H7 (cell line): ENCODE measurements around the gene FGF14. TPM values are rescaled to one million over a fixed set of nuclear protein-coding genes. Genes with fewer than 3 reads are reported as not detected.
A peak's percentile ranks its signal among the peaks of the same experiment; 100 is the strongest.

Experiments used
- DNase-seq: peaks from one replicate; pipeline ENCODE4 v3.0.0; 2012
- H3K27me3 ChIP-seq: 2 replicates; pipeline ENCODE4 v1.6.0; 2011; ENCODE audit warnings: mild to moderate bottlenecking, low read length; ENCODE audit not compliant: control insufficient read depth, insufficient read depth
- H3K36me3 ChIP-seq: replicated peaks from 2 replicates; pipeline ENCODE4 v1.5.1; 2011; ENCODE audit warnings: low read length; ENCODE audit not compliant: control insufficient read depth, insufficient read depth
- H3K4me3 ChIP-seq: 2 replicates; pipeline ENCODE4 v1.5.1; 2011; ENCODE audit warnings: low read depth, mild to moderate bottlenecking, control low read depth, low read length, moderate library complexity; ENCODE audit not compliant: insufficient read depth
- total RNA-seq: library from RNA; depleted of rRNA; stranded (reverse); fragments of >200 nt; shearing (Covaris generic); gene quantifications from 2 replicates; pipeline ENCODE4 v1.2.3, GENCODE V29; 2014

The FGF14 gene
- total RNA-seq, 1 experiment from 2014 or later, result 0.73 TPM

- DNase-seq, result no peak
Observed at GRCh38 chr13:102275969-102276368, 125.9 kb downstream of the FGF14 start.

DNA sequence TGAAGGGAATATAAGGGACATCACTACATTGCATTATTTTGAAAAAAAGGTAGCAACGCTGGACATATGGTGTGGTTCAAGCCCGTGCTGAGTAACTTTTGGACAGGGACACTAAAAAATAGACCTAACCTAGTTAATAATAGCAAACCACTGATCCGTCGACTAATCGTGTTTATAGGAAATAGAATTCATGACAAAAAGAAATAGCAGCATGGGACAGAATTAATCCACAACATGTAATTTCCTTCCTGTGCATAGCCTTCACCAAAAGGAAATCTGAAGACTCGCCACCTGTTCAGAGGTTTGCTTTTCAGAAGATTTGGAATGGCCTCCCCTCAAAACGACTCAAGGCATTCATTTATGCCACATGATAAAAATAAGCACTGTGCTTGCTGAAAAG lies 128.7 kb downstream of the FGF14 start:
- no peaks in the 10 kb centered on the region for H3K36me3 ChIP-seq
- H3K27me3 ChIP-seq, result no peaks in the 10 kb centered on the region
- DNase-seq, result no peak

More at GRCh38 chr13:102275969-102276368, 125.9 kb downstream of the FGF14 start:
- Histone ChIP-seq H3K36me3 (no peaks in the 10 kb centered on the region), H3K27me3 (no peaks in the 10 kb centered on the region), H3K4me3 (no peak overlapping the region)

GRCh38 chr13:102267191-102267590 lies 134.7 kb downstream of the FGF14 start:
- H3K27me3 ChIP-seq, result no peaks in the 10 kb centered on the region
- H3K4me3 ChIP-seq, result no peak overlapping the region
- DNase-seq, result no peak
- H3K36me3 ChIP-seq, result no peaks in the 10 kb centered on the region

More for the DNA sequence above, 128.7 kb downstream of the FGF14 start:
- H3K4me3 ChIP-seq, result no peak overlapping the region

DNA sequence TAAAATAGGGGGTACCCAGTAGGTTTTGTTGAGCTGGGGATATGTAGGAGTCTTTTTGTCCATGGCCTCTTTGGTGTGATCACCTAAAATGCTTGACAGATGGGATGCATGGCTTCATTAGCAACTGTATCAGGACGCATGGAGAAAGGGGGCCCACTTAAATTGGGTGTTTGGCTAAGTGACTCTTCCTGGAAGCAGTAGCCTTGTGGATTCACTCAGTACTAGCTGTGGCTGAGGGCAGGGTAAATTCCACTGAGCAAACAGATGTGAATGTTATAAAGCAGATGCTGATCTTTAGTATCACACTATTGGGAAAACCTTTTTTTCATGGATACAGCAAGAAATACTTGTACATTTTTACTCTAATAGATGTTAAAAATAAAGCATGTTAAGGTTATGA lies 140.0 kb downstream of the FGF14 start:
- H3K27me3 ChIP-seq, result no peaks in the 10 kb centered on the region
- DNase-seq, result peak; percentile 6
- H3K36me3 ChIP-seq, result no peaks in the 10 kb centered on the region
- H3K4me3 ChIP-seq, result no peak overlapping the region

DNA sequence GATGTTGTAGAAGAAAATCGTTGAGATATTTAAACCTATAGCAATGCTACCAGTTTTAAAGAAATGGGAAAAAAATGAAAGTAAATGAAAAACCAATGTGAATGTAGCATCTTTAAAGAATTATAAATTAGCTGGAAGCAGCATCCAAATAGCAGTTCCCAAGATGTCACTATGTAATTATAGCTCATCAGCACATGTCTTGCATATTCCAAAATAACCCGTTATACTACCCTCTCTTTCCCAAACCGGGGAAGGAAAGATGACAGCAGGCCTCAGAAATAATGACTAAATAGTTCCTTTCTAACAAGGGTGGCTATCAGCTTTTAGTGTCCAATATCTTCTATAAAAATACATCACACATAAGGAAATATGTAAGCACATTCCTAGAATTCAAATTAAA lies 140.5 kb downstream of the FGF14 start:
- DNase-seq, result no peak

GRCh38 chr13:102260256-102260655 lies 141.6 kb downstream of the FGF14 start:
- no peaks in the 10 kb centered on the region for H3K36me3 ChIP-seq
- no peaks in the 10 kb centered on the region for H3K27me3 ChIP-seq
- no peak for DNase-seq
- H3K4me3 ChIP-seq, result no peak overlapping the region

More for the DNA sequence above, 140.5 kb downstream of the FGF14 start:
- no peak overlapping the region for H3K4me3 ChIP-seq
- no peaks in the 10 kb centered on the region for H3K36me3 ChIP-seq
- H3K27me3 ChIP-seq, result no peaks in the 10 kb centered on the region

- no peaks in the 10 kb centered on the region for H3K27me3 ChIP-seq
- no peak overlapping the region for H3K4me3 ChIP-seq
- no peak for DNase-seq
- no peaks in the 10 kb centered on the region for H3K36me3 ChIP-seq
Observed at GRCh38 chr13:102255409-102255808, 146.4 kb downstream of the FGF14 start.

DNA sequence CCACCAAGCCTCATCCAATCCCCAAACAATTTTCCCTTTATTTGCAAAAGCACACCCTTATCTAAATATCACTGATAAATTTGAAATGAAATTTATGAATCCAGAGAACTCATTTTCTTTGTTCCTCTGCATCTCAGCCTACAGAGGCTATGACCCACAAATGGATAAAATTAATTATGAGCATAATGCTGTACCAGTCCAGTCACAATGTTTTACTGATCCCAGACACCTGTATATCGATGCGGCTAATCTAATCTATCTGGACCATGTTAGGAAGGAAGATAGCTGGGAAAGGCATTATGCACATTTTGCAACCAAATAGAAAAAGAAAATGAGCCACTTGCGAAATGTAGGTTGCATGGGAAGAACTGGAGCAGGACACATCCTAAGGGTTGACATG lies 150.0 kb downstream of the FGF14 start:
- no peaks in the 10 kb centered on the region for H3K36me3 ChIP-seq
- H3K27me3 ChIP-seq, result no peaks in the 10 kb centered on the region
- H3K4me3 ChIP-seq, result no peak overlapping the region
- DNase-seq, result no peak

- Histone ChIP-seq H3K4me3 (no peak overlapping the region), H3K27me3 (no peaks in the 10 kb centered on the region), H3K36me3 (no peaks in the 10 kb centered on the region)
- no peak for DNase-seq
Observed at GRCh38 chr13:102250448-102250847, 151.4 kb downstream of the FGF14 start.

- Histone ChIP-seq H3K4me3 (no peak overlapping the region), H3K27me3 (no peaks in the 10 kb centered on the region), H3K36me3 (no peaks in the 10 kb centered on the region)
- DNase-seq, result no peak
Observed at GRCh38 chr13:102244607-102245227, 157.1 kb downstream of the FGF14 start.

DNA sequence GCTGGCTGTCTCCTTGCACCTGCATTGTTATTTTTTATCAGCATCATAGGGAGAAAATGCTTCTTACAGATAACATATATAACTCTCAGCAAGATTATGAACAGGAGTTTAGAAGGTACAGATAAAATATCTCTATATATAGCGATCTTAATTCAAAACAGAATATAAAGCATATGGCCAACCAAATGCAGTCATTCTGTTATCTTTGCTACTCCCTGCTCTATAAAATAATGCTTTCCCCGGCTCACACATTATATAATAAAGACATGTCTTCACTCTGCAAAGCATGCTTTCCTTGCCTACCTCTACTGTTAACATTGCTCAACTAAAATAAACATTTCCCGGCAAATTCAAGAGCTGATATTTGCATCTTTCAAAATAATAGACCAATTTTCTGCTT lies 161.7 kb downstream of the FGF14 start:
- DNase-seq, result no peak
- Histone ChIP-seq H3K36me3 (no peaks in the 10 kb centered on the region), H3K27me3 (no peaks in the 10 kb centered on the region)

DNA sequence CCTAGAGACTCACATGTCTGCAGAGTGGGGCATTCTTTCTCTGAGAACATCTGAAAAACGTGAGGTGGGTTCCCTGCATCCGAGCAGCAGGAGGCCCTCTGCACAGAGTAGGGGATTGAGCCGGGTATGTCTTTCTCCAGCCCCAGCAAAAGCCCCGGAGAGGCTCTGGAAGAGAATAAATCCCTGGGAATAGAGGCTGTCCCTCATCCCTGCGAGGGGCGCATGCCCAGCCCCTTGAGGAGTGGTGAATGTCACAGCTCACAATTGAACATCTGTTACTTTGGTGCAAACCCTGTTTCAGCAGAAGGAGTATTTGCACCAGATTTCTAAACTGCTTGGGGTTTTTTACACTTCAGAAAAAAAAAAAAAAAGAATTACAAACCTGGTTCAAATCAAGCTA lies 164.6 kb downstream of the FGF14 start:
- Histone ChIP-seq H3K4me3 (no peak overlapping the region), H3K27me3 (no peaks in the 10 kb centered on the region), H3K36me3 (no peaks in the 10 kb centered on the region)
- DNase-seq, result no peak

More for the DNA sequence above, 161.7 kb downstream of the FGF14 start:
- no peak overlapping the region for H3K4me3 ChIP-seq

- Histone ChIP-seq H3K36me3 (no peaks in the 10 kb centered on the region), H3K27me3 (no peaks in the 10 kb centered on the region), H3K4me3 (no peak overlapping the region)
- no peak for DNase-seq
Observed at GRCh38 chr13:102236830-102237229, 165.0 kb downstream of the FGF14 start.

DNA sequence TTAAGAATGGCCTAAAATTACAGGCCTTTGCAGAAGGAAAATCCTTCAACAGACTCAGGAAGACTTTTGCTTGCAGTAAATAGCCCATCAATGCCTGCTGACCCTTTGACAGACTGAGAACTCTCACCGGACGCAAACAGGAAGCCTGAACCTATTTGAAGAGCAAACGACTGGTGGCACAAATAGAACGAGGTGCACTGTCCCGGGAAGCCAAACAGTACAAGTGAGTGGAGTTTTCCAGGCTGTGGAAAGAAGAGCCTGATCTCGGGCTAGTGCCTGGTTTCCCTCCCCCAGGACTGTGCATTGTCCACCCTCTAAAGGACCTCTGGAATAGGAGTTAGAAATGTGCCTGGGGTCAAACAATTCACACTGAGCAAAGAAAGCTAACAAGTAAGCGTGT lies 165.5 kb downstream of the FGF14 start:
- H3K27me3 ChIP-seq, result no peaks in the 10 kb centered on the region
- H3K36me3 ChIP-seq, result no peaks in the 10 kb centered on the region
- no peak overlapping the region for H3K4me3 ChIP-seq
- no peak for DNase-seq

DNA sequence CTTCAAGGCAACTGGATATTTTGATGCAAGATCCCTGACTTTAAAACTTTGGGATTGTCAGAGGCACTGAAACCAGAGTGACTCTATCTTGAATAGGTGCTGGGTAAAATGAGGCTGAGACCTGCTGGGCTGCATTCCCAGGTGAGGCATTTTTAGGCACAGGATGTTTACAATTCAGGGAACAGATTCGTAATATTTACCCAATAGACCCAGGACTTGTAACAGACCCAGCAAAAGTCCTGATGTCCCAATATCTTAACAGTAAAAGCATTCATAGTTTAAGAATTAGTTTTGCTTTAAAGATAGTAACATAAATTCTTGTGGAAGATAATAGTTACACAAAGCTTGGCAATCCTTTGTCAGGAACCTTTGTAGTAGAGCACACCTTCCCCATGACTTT lies 166.2 kb downstream of the FGF14 start:
- Histone ChIP-seq H3K4me3 (no peak overlapping the region), H3K27me3 (no peaks in the 10 kb centered on the region), H3K36me3 (no peaks in the 10 kb centered on the region)
- no peak for DNase-seq

GRCh38 chr13:102234618-102235017 lies 167.2 kb downstream of the FGF14 start:
- no peak overlapping the region for H3K4me3 ChIP-seq
- no peak for DNase-seq
- no peaks in the 10 kb centered on the region for H3K36me3 ChIP-seq
- no peaks in the 10 kb centered on the region for H3K27me3 ChIP-seq
